Neuron (in vitro differentiated cells): Measurements from ENCODE around the gene PLCXD1.
"Not testable (repeated sequence)": the region's sequence is repeated elsewhere in the genome, so short reads cannot be mapped to it uniquely, and the experiment has no call there.

Experiments
- H2AFZ ChIP-seq: one replicate; pipeline ENCODE4 v1.6.1; 2013; ENCODE audit warnings: low read depth, mild to moderate bottlenecking, inconsistent platforms, low read length, moderate library complexity
- H3K27me3 ChIP-seq: one replicate; pipeline ENCODE4 v1.6.1; 2013; ENCODE audit warnings: low read length; ENCODE audit not compliant: insufficient read depth
- H3K36me3 ChIP-seq: one replicate; pipeline ENCODE4 v1.6.1; 2013; ENCODE audit warnings: low read length; ENCODE audit not compliant: insufficient read depth
- H3K4me1 ChIP-seq: one replicate; pipeline ENCODE4 v1.6.1; 2013; ENCODE audit warnings: low read length; ENCODE audit not compliant: insufficient read depth
- H3K4me3 ChIP-seq: 2 replicates; pipeline ENCODE4 v1.5.1; 2013; ENCODE audit warnings: mild to moderate bottlenecking, low read length, moderate library complexity
- H3K9me3 ChIP-seq: one replicate; pipeline ENCODE4 v1.6.1; 2013; ENCODE audit warnings: low read length

Gene PLCXD1

DNA sequence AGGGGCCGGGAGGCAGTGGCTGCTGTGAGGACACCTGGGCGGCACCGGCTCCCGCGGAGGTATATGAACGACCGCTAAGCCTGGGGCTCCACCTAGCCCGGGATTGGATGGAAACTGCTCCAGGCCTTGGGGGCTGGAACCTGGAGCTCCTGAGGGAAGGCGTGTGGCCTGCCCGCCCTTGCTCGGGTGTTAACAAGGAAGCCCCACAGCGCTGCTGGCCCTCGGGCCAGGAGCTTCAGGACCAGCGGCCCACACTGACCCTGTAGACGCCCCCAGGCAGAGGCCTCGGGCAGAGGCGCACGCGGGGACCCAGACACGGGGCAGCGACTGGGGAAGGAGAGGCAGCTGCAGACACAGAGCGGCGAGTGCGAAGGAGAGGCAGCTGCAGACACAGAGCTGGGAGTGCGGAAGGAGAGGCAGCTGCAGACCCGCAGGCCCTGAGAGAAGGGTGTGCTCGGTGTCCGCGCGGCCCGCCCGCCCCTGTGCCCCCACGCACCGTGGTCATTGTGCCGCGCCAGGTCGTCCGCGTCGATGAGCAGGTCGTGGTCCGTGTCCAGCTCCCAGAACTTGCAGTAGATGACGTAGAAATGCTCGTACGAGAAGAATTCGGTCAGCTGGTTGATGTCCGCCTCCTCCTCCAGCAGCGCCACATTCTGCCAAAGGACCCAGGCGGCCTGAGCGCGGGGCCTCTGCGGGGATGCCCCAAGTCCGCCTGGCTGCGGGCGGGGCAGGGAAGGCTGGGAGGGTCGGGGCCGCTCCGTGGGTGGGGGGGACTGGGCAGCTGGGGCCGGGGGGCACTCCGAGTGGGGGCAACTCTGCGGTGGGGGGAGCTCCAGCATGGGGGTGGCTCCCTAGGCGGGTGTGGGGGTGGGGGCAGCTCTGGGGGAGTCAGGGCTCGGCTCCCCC is 64.1 kb downstream of the PLCXD1 start:
- H3K36me3 ChIP-seq, result peaks cover 28% of the 10 kb centered on the region
- H3K27me3 ChIP-seq, result no peaks in the 10 kb centered on the region
- peaks cover 36% of the 10 kb centered on the region for H3K9me3 ChIP-seq
- no peak overlapping the region for H2AFZ ChIP-seq
- no peak overlapping the region for H3K4me3 ChIP-seq
- peaks cover 5% of the 10 kb centered on the region for H3K4me1 ChIP-seq

DNA sequence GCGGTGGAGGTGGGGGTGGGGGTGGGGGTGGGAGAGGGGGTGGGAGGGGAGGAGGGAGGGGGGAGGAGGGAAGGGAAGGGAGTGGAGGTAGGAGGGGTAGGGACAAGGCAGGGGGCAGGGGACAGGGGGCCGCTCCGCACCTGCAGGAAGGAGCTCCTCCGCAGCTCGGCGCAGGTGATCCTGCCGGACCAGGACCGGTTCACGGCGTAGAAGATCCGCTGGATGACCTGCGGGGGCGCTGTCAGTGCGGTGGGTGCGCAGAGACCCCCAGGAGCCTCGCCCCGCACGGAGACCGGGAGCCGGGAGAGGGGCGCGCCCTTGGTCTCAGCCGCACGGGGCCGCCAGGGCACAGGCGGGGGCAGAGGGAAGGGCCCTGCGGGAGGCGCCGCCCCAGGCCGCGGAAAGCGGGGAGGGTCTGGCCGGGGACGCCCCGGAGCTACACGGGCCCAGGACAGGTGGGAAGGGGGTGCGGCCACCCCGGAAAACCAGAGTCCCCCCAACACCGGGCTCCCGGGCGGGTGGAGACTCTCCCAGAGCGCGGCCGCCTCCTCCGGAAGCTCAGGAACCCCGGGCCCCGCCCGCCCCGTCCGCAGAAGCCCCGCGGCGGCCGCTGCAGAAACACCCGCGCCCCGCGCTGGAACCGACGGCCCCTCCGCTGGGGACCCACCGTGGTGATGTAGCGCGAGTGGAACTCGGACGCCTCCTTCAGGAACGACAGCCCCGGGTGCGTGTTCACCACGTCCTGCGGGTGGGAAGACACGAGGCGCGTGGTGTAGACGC is 65.0 kb downstream of the PLCXD1 start:
- peaks cover 35% of the 10 kb centered on the region for H3K9me3 ChIP-seq
- no peaks in the 10 kb centered on the region for H3K27me3 ChIP-seq
- H3K36me3 ChIP-seq, result peaks cover 27% of the 10 kb centered on the region
- no peak overlapping the region for H3K4me3 ChIP-seq
- H2AFZ ChIP-seq, result no peak overlapping the region
- peaks cover 5% of the 10 kb centered on the region for H3K4me1 ChIP-seq

DNA sequence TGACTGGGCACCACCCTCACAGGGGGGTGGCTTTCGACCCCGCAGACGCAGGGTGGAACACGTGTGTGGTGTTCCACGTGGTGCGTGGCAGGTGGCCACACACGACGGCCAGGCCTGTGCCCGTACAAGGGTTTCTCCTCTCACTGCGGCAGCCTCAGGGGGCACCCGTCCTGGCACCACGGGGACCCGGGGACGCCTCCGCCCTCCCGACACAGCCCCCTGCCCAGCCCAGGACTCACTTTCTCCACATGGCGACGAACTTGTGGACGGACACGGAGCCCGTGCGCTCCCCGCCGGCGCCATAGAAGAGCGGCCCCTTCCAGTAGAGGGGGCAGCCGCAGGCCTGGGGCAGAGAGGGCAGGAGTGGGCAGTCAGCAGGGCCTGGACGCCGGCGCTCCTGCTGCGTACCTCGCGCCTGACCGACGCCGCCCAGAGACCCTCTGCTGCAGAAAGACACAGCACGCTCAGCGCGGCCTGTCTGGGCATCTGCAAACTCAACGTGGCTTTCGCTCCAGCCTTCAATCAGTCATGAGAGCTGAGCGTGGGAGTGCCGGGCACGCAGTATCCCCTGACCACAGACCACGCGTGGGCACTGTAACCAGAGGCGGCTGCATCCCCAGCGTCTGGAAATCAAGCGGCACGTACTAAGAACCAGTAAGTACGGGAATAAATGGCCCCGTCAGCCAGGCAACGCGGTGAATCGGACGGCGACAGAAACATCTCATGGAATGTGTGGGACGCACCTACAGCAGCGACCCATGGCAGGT is 66.4 kb downstream of the PLCXD1 start:
- Histone ChIP-seq H2AFZ (no peak overlapping the region), H3K36me3 (peaks cover 20% of the 10 kb centered on the region), H3K4me3 (no peak overlapping the region)

DNA sequence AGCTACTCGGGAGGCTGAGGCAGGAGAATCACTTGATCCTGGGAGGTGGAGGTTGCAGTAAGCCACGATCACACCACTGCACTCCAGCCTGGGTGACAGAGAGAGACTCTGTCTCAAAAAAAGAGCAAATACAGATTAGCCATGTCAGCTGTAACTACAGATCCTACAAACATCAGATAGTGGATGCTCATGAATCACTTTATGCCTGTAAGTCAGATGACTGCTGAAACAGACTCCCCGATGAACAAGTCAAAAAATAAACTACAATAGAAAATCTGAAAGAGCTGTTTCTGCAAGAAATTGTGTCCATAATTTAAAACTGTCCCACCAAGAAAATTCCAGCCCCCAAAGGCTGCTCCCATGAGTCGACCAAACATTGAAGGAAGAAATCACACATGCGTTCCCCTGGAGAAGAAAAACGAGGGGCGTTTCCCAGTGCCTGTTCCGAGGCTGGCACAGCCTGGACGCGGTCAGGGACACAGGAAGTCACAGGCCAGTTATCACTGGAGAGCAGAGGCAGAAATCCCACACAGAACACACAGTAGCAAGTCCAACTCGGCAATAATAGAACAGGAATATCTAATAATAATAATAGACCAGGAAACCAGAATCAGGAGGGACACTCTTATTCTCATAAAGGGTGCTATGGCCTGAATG is 67.4 kb downstream of the PLCXD1 start:
- H3K36me3 ChIP-seq, result peaks cover 23% of the 10 kb centered on the region
- no peak overlapping the region for H2AFZ ChIP-seq
- no peaks in the 10 kb centered on the region for H3K27me3 ChIP-seq
- H3K4me3 ChIP-seq, result no peak overlapping the region
- peaks cover 5% of the 10 kb centered on the region for H3K4me1 ChIP-seq
- peaks cover 27% of the 10 kb centered on the region for H3K9me3 ChIP-seq

More for the DNA sequence above, 66.4 kb downstream of the PLCXD1 start:
- Histone ChIP-seq H3K9me3 (peaks cover 27% of the 10 kb centered on the region), H3K27me3 (no peaks in the 10 kb centered on the region), H3K4me1 (peaks cover 5% of the 10 kb centered on the region)

DNA sequence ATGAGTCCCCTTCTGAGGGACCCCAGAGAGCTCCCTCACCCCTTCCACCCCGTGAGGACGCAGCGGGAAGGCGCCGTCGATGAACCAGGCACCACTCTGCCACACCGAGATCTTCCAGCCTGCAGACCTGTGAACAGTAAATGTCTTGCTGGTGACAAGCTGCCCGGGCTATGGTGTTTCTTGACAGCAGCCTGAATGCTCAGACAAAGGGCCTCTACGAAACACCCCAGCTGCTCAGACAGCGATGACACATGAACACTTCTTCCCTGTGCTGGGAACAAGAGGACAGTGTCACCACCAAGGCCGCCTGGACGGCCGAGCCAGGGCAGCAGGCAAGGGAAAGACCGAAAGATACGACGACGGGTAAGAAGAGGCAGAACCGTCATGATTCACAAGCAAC is 68.0 kb downstream of the PLCXD1 start:
- Histone ChIP-seq H3K27me3 (no peaks in the 10 kb centered on the region), H2AFZ (no peak overlapping the region), H3K4me3 (no peak overlapping the region), H3K4me1 (peaks cover 5% of the 10 kb centered on the region), H3K36me3 (peaks cover 23% of the 10 kb centered on the region), H3K9me3 (peaks cover 25% of the 10 kb centered on the region)

DNA sequence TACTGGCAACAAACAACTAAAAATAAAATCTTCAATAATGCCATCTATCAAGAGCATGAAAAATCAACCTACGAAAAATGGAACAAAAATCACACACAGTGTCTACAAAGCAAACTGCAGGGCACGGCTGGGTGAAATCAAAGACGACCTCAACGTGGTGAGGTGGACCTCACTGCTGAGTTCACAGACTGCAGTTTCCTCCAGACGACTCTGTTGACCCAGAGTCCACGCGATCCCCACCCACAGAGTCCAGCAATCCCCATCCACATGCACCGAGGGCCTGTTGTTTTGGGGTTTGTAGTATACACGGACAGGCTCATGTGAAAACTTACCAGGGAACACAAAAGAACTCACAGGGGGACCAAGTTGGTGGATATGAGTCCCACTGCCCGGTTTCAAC is 68.5 kb downstream of the PLCXD1 start:
- H3K27me3 ChIP-seq, result no peaks in the 10 kb centered on the region
- no peak overlapping the region for H2AFZ ChIP-seq
- no peak overlapping the region for H3K4me3 ChIP-seq
- H3K9me3 ChIP-seq, result peaks cover 20% of the 10 kb centered on the region
- peaks cover 19% of the 10 kb centered on the region for H3K36me3 ChIP-seq
- H3K4me1 ChIP-seq, result peaks cover 5% of the 10 kb centered on the region

DNA sequence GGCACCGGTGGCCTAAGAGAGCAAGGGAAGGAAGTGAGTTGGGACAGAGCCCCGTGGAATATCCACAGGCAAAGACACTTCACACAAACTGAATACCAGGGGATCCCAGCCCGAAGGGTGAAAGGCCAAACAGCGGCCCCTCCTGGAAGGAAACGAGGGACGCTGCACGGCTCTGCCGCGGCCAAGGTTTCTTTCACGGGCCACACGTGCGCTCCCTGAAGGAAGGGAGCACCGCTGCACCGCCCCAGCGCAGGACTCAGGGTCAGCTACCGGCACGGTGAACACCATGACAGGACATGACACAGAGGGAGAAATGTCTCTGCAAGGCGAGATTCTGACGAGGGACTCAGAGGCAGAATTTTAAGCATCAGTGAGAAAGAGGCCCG is 69.0 kb downstream of the PLCXD1 start:
- peaks cover 5% of the 10 kb centered on the region for H3K4me1 ChIP-seq
- peaks cover 14% of the 10 kb centered on the region for H3K36me3 ChIP-seq
- H3K4me3 ChIP-seq, result no peak overlapping the region
- no peaks in the 10 kb centered on the region for H3K27me3 ChIP-seq
- H2AFZ ChIP-seq, result no peak overlapping the region
- peaks cover 16% of the 10 kb centered on the region for H3K9me3 ChIP-seq

DNA sequence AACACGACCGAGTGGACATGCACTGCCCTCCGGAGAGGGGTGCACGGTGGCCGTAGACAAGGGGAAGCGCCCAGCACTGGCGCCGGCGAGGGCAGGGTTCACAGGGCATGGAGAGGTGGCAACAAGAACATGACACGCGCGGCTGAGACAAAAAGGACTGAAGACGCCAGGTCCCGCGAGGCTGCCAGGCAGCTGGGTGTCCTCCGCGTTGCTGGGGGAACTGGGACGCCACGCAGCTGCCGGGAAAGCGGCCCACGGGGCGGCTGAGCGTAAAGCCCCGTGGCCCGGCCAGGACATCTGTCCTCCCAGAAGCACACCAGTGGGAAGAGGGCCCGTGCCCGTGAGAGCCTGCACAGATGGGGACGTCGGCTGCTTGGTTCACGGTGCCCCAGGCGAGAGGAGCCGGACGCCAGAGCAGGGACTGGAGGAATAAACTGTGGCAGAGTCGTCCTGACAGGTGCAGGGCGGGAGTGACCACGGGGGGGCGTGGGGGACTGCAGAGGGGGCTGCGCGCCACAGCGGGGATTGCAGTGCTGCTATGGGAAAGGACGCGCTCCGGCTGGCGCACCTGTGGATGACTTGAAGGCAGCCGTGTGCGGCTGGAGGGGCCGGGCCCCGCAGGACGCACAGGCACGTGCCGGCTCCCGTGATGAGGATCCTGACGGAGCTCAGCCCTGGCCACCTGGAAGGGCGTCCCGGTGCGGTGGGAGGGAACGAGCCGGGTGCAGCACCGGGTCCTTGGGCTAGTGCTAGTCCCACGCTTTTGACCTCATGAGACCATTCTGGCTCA is 69.5 kb downstream of the PLCXD1 start:
- peaks cover 13% of the 10 kb centered on the region for H3K36me3 ChIP-seq
- H3K9me3 ChIP-seq, result peaks cover 13% of the 10 kb centered on the region
- H3K27me3 ChIP-seq, result no peaks in the 10 kb centered on the region
- no peak overlapping the region for H3K4me3 ChIP-seq
- H2AFZ ChIP-seq, result no peak overlapping the region
- H3K4me1 ChIP-seq, result peaks cover 5% of the 10 kb centered on the region

DNA sequence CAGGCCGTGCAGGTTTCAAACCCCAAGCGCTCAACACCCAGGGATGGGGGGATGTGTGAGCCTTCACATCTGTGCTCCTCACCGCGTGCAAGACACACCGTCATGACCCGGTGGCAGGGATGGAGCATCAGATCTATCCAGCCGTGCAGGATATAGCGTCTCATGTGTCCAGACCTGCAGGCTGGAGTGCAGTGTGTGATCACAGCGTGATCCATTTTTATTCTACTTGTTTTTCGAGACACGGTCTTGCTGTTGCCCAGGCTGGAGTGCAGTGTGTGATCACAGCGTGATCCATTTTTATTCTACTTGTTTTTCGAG is 70.1 kb downstream of the PLCXD1 start:
- Histone ChIP-seq H3K36me3 (peaks cover 13% of the 10 kb centered on the region), H3K9me3 (peaks cover 14% of the 10 kb centered on the region)
- H3K4me3 ChIP-seq, H3K27me3 ChIP-seq, H2AFZ ChIP-seq, H3K4me1 ChIP-seq: not testable (repeated sequence)

DNA sequence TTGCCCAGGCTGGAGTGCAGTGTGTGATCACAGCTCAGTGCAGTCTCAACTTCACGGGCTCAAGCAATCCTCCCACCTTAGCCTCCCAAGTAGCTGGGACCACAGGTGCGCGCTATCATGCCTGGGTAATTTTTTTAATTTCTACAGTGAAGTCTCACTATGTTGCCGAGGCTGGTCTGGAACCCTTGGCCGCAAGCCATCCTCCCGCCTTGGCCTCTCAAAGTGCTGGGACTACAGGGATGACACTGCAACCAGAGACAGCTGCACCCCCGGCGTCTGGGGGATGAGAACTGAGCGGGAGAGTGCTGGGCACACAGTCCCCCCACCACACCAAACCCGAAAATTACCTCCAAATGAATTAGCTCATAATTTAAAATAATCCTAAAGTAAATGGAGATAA is 70.6 kb downstream of the PLCXD1 start:
- Histone ChIP-seq H3K27me3 (no peaks in the 10 kb centered on the region), H2AFZ (no peak overlapping the region), H3K9me3 (peaks cover 14% of the 10 kb centered on the region), H3K36me3 (peaks cover 11% of the 10 kb centered on the region), H3K4me3 (no peak overlapping the region), H3K4me1 (peaks cover 5% of the 10 kb centered on the region)

DNA sequence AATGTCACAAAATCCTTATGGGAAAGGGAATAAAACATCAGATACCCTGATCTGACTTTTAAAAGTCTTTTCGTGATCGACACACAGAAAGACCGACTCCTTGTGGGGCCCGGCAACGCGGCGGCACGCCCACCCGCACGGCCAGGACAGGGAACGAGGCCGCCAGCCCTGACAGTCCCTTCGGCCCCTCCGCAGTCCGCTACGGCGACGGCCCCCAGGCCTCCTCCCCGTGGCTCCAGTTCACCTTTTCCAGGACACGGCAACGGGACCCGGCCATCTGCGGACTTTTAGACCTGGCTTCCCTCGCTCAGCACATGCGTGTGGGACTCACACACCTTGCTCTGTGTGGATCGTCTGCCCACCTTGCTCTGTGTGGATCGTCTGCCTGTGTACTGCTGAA is 71.0 kb downstream of the PLCXD1 start:
- no peak overlapping the region for H3K4me3 ChIP-seq
- peaks cover 5% of the 10 kb centered on the region for H3K4me1 ChIP-seq
- H2AFZ ChIP-seq, result no peak overlapping the region
- H3K27me3 ChIP-seq, result no peaks in the 10 kb centered on the region
- H3K9me3 ChIP-seq, result peaks cover 12% of the 10 kb centered on the region
- peaks cover 9% of the 10 kb centered on the region for H3K36me3 ChIP-seq
